ENCODE measurements around the gene TRAPPC3. TPM values are rescaled to one million over a fixed set of nuclear protein-coding genes. Genes with fewer than 3 reads are reported as not detected.

The TRAPPC3 gene
- total RNA-seq, 1 experiment from 2014 or later: 147 TPM

- no peak for DNase-seq (ENCODE audit: low read depth)
Observed at GRCh38 chr1:36126797-36127500, 22.3 kb downstream of the TRAPPC3 start.

DNA sequence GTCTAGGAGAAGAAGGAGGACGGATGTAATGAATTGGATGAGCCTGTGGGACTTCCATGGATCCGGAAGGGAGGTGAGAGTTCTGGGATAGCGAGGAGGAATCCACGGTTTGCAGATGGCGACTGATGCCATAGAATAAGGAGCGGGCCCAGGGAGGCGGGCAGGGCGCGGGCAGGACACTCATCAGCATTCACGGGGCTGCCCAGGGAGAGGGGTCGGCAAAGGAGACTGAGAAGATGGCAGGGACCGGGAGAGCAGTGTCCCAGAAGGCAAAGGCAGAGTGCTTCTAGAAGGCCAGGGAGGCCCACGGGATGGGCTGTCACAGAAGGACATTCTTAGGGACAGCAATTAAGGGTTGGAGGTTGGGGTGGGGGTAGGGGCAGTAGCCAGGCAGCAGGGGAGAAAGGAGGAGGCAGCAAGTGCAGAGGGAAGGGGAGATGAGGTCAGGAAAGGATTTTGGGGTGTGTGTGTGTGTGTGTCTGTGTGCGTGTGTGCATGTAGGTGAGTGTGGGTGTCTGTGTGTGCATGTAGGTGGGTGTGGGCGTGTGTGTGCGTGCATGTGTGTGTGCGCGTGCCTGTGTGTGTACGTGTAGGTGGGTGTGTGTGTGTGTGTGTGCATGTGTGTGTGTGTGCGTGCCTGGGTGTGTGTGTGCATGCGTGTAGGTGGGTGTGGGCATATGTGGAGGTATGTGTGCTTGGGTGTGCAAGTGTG is 23.1 kb downstream of the TRAPPC3 start:
- DNase-seq (ENCODE audit: low read depth): no peak

DNA sequence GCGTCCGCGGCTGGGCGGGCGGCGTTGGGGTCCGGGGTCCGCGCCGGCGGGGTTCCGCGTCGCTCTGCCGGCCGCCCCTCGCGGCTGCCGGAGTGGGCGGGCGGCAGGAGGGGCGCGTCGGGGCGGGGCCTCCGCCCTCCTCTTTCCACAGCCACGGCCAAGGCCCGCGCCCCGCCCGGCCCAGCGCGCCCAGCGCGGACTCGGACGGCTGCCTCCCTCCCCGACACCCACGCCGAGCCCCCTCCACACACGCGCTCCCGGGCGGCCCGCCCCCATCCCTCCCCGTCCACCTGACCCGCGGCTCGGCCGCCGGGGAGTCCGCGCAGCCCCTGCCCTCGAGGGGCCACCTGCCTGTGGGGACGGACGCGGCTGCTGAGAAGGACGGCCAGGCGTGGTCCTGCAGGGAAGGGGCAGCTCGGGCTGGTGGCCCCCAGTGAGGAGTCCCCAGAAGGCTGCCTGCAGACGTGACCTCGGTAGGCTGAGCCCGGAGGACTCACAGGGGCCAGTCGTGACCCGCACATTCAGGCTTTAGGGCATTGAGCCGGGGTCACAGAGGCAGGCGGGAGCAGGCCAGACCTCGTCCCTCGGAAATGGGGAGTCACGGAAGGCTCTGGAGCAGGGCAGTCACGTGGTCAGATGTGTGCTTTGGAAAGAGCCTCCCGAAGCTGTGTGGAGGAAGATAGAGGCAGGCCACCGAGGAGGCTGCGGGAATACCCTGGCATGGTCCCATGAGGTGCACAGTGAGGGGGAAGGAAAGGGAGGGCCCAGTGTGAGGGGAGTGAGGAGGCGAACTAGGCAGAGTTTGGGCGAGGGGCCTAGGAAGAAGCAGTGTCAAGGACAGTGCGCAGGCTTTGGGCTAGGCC is 23.9 kb downstream of the TRAPPC3 start, which contains the start of gene COL8A2:
Gene COL8A2, minus strand, starts transcription at position 94 of the 863 bp plus-strand sequence. CDS start 24,980 bp downstream, outside the sequence.
- no peak for DNase-seq (ENCODE audit: low read depth)

- no peak for DNase-seq (ENCODE audit: low read depth)
Observed at GRCh38 chr1:36124404-36125128, 24.7 kb downstream of the TRAPPC3 start.

- no peak for DNase-seq (ENCODE audit: low read depth)
Observed at GRCh38 chr1:36123356-36123755, 25.9 kb downstream of the TRAPPC3 start.

DNA sequence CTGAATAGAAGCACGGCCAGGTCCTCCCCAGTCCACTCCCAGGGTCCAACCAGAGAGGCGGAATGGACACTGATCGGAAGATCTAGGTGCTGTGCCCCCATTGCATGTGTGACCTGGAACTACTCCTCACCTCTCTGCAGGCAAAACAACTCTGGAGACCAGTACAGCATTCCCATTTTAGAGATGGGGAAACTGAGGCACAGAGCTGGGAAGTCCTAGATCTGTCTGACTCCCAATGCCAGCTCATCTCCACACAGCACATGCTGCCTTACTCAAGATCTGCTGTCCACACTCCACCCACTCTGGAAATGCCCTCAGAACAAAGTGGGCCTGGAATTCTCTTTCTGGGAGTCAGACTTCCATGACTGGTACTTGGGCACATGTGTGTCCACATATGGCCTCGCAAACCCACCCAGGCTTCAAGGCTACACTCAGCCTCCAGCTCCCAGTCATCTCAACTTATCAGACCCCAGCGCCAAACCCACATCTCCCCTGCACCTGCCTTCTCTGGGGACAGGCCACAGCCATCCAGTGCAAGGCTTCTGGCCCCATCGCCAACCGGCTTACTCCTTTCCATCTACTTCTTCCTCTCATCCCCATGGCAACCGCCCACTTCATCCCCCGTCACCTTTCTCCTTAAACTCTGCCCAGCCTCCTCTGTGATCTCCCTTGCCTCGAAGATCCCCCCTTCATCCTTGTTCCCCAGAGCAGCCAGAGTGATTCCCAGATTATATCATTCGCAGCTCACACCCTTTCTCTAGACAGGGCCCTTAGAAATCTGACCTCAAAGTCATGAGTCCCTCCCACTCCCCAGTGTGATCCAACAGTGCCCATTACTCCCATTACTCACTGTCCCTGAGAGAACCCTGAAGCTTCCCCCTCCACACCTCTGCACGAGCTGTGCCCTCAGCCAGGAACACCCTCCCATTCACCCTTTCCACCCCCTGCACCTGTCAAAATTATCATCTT is 26.9 kb downstream of the TRAPPC3 start:
- no peak for DNase-seq (ENCODE audit: low read depth)

GRCh38 chr1:36119456-36119855 is 29.8 kb downstream of the TRAPPC3 start:
- no peak for DNase-seq (ENCODE audit: low read depth)

GRCh38 chr1:36118447-36119204 is 30.7 kb downstream of the TRAPPC3 start:
- no peak for DNase-seq (ENCODE audit: low read depth)

GRCh38 chr1:36116901-36117300 is 32.4 kb downstream of the TRAPPC3 start:
- no peak for DNase-seq (ENCODE audit: low read depth)

DNA sequence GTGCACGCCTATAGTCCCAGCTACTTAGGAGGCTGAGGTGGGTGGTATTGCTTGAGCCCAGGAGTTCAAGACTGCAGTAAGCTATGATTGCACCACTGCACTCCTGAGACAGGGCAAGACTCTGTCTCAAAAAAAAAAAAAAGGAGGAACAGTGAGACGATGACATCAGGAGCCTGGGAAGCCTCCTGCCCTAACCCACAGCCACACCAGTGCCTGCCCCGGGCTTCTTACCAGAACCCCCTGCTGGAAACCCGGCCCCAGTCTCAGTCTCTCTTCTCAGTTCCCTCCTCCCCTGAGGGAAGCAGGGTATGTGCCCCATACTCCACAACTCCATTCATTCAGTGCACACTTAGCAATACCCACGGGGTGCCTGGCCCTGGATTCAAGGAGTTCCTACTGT is 33.4 kb downstream of the TRAPPC3 start:
- peak; percentile 67 for DNase-seq (ENCODE audit: low read depth)

DNA sequence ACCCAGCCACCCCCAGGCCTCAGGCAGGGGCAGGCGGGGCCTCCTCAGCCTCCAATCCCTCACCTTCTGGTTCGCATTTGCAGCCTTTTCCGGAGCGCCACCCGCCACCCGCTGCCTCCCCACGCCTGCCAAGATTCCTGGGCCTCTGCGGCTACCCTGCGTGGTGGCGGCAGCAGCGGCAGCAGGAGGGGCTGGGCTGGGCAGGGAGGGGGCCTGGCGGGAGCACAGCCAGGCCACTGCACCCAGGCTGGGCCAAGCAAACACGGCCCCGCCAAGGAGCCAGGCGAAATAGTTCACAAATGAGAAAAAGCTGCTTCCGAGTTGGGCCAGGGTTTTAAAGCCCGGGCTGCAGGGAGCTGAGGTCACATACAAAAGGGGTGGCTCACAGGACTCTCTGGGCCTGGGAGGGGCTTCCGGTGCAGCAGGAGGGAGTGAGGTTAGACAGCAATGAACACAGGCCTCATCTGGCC is 34.1 kb downstream of the TRAPPC3 start:
- peak; percentile 85 for DNase-seq (ENCODE audit: low read depth)

- DNase-seq (ENCODE audit: low read depth): no peak
Observed at GRCh38 chr1:36114371-36114770, 34.9 kb downstream of the TRAPPC3 start.

DNA sequence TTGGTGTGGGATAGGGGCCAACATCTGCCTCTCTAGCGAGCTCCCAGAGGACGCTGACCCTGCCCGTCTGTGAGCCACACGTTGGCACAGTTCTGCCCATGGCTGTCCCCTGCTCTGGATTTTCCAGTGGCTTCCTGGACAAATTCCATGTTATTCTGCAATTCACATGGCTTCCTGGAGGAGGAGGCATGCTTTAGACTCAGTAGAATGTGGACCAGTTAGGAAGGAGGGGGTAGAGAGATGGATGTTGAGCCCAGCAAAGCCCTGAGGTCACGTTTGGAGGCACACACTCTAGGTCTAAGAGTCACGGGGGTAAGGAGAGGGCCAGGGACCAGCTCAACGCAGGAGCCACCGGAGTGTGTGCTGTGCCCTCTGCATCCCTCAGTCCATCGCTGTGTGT is 36.5 kb downstream of the TRAPPC3 start:
- no peak for DNase-seq (ENCODE audit: low read depth)

GRCh38 chr1:36111151-36111550 is 38.1 kb downstream of the TRAPPC3 start:
- no peak for DNase-seq (ENCODE audit: low read depth)

- DNase-seq (ENCODE audit: low read depth): peak; percentile 92
Observed at GRCh38 chr1:36109041-36109679, 40.1 kb downstream of the TRAPPC3 start.

DNA sequence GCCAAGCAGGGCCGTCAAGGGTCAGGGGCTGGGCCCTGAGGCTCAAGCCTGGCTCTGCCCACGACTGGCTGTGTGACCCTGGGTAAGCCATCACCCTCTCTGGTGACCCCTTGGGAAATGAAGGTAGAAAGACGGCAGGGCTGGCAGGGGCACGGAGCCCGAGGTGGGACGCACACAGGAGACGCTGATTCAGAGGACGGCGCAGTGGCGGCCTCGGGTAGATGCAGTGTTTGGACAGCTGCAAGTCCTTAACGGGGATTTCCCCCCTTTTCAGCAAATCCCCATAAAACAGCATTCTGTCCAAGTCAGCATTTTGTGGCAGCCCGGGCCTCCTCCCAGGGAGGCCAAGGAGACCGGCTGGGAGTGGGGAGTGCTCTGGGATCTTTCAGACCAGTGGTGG is 41.0 kb downstream of the TRAPPC3 start:
- DNase-seq (ENCODE audit: low read depth): peak; percentile 64

GRCh38 chr1:36107394-36107793 is 41.9 kb downstream of the TRAPPC3 start:
- DNase-seq (ENCODE audit: low read depth): no peak

- peak; percentile 33 for DNase-seq (ENCODE audit: low read depth)
Observed at GRCh38 chr1:36106269-36106668, 43.0 kb downstream of the TRAPPC3 start.

GRCh38 chr1:36101546-36101945 is 47.7 kb downstream of the TRAPPC3 start:
- no peak for DNase-seq (ENCODE audit: low read depth)

Measured in M059J (cell line).